ENCODE measurements around the gene ITIH2.
"Not testable (repeated sequence)": the region's sequence is repeated elsewhere in the genome, so short reads cannot be mapped to it uniquely, and the experiment has no call there.

ITIH2 gene, protein sequence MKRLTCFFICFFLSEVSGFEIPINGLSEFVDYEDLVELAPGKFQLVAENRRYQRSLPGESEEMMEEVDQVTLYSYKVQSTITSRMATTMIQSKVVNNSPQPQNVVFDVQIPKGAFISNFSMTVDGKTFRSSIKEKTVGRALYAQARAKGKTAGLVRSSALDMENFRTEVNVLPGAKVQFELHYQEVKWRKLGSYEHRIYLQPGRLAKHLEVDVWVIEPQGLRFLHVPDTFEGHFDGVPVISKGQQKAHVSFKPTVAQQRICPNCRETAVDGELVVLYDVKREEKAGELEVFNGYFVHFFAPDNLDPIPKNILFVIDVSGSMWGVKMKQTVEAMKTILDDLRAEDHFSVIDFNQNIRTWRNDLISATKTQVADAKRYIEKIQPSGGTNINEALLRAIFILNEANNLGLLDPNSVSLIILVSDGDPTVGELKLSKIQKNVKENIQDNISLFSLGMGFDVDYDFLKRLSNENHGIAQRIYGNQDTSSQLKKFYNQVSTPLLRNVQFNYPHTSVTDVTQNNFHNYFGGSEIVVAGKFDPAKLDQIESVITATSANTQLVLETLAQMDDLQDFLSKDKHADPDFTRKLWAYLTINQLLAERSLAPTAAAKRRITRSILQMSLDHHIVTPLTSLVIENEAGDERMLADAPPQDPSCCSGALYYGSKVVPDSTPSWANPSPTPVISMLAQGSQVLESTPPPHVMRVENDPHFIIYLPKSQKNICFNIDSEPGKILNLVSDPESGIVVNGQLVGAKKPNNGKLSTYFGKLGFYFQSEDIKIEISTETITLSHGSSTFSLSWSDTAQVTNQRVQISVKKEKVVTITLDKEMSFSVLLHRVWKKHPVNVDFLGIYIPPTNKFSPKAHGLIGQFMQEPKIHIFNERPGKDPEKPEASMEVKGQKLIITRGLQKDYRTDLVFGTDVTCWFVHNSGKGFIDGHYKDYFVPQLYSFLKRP

DNA sequence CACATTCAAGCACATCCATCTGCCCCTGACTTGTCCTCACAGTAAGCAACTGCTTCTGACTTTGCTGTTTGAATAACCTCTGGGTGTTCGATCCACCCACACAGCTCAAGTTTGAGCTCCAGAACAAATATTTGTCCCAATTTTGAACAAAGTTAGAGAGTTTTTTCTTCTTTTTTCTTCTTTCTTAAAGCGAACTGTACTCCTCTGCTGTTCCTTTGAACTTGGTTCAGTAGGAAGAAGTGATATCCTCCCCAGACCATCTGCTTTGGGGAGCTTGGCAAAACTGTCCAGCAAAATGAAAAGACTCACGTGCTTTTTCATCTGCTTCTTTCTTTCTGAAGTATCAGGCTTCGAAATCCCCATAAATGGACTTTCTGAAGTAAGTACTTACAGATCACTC is at the start of gene ITIH2:
Gene ITIH2, plus strand, starts transcription at position 177 of the 400 bp plus-strand sequence. Its CDS starts 119 bp downstream, at position 296.
- DNase-seq, result no peak

DNA sequence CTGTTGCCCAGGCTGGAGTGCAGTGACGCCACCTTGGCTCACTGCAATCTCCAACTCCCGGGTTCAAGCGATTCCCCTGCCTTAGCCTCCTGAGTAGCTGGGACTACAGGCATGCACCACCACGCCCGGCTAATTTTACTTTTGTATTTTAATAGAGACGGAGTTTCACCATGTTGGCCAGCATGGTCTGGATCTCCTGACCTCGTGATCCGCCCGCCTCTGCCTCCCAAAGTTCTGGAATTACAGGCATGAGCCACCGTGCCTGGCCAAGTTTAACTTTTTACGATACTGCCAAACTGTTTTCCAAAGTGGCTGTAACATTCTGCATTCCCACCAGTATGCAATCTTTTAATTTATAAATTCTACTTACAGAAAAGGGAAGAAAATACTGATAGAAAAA is 46.0 kb upstream of the ITIH2 start:
- DNase-seq, result not testable (repeated sequence)

DNA sequence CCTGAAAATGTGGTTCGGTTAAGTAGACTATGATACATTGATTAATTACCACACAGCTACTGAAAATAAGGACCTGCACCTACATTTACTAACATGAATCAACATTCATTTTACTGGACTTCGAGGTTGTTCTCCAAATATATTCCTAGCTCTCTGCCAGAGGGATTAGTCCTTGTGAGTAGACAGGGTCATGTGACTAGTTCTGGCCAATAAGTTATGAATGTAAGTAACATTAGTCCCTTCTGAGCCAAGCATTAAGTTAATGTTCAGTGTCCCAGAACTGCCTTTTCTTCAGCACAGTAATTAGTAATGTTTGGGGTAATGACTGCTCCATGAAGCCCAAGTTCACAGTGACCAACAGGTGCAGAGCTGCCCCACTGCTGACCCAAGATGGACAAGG is 45.6 kb upstream of the ITIH2 start:
- DNase-seq, result no peak

DNA sequence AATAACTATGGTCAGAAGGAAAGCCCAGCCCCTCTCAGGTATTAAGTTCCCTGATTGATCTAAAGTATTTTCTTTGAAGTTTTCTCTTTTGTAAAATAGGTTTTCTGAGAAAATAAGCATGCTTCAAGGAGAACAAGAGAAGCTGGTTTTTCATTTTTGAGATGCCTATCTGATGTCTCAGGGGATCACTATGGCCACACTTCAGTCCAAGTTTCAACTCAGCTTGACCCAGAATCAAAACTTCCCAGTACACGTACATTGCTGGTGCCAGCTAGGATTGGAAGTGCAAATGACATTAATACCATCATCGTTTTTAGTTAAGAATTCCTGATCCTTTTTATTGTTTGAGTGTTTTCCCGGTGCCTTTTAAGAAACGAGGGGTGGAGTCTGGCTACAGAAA is 43.6 kb upstream of the ITIH2 start:
- no peak for DNase-seq

DNA sequence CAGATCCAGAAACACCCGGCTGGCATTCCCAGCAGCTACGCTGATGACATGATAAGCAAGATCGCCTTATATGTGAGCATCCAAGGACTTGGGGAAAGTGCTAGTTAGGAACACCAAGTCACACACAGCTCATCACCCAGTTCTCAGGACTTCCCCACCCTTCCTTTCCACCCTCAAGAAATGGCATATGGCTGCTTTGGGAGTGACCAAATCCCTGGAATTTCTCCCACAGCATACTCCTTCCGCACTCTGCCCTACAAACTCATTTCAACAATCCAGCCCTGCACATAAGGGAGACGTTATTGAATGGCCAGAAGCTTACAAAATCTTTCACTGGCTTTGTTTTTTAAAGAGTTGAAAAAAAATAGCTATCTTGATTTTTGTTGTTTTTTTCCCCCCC is 40.6 kb upstream of the ITIH2 start:
- DNase-seq, result no peak

DNA sequence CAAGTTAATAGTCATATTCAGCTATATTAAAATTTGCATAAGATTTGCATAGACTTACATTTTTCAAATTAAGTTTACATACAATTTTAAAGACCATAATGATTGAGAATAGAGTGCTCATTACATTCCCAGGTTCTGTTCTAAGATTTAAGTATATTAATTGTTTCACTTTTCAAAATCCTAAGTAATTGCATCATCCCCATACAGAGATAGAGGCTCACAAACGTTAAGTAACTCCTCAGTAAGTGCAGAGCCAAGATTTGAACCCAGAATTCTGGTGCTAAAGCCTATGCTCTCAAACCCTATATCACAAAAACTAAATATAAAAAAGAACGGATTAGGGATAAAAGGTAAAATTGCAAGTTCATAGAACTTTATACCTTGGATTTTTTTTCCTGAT is 38.4 kb upstream of the ITIH2 start:
- no peak for DNase-seq

DNA sequence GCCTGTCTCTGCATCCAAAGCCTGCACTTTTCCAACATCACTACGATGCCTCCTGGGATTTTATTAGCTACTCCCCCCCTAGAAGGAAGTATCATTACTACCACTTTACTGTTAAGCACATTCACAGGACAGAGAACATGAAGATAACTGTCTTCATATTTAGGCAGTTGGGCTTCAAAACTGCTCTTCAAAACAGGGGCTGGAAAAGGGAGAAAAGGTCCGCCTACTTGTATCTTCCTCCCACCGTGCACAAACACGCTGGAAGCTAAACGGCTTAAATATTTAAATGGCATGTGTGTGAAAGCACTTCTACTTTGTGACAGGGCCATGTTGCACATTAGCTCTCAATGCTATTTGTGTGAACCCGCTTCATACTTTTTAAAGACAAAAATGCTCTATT is 37.3 kb upstream of the ITIH2 start:
- DNase-seq, result no peak

DNA sequence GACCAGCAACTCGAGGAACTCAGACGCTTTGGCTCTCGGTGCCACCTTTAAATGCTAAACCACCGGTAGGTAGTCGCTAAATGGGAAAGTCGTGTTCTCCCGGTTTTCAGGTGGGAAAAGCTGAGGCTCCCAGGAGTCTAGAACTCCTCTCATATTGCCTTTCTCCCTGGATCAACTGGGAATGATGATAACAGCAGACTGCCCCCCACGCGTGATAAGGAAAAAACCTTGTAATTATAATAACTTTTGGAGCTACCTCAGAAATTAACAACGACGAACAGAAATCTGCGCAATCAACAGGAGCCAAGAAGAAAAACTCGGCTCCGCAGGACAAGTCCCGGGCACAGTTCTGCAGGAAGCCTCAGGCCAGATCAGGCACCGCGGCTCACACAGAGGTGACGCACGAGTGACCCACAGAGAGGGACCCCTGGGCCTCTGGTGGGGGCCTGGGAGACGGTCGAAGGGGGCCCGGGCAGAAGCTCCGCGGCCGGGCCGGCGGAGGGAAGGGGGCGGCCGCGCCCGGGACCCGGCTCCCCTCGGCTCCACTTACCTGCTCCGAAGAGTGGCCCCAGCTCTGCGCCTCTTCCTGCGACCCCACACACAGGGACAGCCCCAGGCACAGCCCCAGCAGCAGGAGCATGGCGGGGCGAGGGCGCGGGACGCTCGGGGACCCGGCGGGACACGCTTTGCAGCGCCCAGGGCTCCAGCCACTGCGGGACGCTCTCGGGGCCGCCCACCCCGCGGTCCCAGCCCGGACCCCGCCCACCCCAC is 36.7 kb upstream of the ITIH2 start, which contains the start of gene ITIH5:
Gene ITIH5, minus strand, starts transcription at position 714 of the 771 bp plus-strand sequence. Its CDS starts 74 bp downstream, at position 640.
- DNase-seq, result no peak

DNA sequence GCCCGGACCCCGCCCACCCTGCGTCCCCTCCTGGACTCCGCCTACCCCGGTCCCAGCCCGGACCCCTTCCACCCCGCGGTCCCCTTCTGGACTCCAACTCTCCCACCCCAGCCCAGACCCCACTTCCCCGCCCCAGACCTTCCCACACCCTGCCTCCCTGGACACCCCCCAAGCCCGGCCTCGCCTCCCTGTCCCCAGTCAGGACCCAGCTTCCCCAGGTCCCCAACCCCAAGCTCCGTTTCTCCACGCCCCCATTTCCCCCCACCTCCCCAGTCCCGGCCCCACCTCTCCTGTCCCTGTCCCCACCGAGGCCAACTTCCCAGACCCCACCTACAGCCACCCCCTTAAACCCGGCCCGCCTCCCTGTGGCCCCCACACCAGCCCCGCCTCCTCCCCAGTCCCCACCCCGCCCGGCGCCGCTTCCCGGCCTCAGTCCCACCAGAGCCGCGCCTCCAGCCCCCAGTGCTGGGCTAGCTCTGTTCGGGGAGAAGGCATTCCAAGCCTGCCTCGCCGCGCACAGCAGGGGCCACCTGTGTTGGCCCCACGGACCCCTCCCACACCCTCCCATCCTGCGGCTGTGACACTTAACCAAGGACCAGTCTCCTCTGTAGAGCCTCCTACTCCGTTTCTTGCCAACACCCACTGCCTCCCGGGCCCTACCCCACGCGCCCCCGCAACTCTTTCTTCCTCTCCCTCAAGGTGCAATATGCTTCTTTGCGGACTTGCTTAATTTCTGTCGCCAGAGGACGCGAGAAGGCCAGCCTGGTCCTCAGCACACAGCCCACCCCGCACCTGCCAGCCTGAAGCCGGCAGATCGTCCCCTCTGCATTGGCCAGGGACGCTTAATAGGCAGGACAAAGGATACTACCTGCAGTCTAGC is 35.6 kb upstream of the ITIH2 start:
- no peak for DNase-seq

DNA sequence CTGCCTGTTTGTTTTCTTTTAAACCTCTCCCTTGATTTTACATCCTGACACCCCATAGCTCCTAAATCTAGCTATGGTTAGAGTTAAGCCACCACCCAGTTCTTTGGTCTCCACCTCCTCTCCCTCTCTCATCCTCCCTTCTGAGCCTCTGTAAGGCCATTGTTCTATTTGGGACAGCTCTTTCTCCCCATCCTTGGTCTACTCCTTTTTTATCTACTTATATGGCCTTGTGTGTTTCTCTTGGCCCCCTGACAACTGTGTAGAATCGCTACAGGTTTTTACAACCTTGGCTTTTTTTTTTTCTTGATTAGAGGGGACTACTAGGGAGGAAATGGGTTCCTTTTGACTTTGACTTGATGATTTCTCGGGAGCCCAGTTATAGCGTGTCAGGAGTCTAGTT is 33.0 kb upstream of the ITIH2 start:
- DNase-seq, result no peak

DNA sequence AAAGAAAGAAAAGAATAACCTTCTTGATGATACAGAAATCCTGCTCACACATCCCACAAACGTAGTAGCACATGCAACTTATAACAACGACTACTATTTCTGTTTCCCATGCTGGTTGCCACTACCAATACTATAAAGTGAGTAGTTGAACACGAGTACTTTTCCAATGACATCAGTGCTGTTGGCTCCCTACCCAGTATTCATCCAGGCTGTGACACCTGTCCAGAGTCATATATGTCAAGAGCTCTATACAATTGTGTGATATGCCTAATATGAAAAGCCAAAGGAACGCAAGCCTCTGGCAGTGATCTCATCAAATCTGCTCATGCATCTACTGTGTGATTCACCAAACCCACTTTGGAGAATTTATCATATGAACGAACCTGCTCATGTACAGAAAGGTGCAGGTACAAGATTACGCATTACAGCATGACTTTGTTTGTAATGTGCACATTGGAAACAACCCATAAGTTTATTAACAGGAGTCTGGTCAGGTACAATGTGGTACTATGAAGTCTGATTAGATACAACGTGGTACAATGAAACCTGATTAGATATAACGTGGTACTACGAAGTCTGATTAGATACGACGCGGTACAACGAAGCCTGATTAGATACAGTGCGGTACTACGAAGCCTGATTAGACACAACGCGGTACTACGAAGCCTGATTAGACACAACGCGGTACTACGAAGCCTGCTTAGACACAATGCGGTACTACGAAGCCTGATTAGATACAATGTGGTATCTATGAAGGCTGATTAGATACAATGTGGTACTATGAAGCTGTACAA is 30.6 kb upstream of the ITIH2 start:
- DNase-seq, result no peak

DNA sequence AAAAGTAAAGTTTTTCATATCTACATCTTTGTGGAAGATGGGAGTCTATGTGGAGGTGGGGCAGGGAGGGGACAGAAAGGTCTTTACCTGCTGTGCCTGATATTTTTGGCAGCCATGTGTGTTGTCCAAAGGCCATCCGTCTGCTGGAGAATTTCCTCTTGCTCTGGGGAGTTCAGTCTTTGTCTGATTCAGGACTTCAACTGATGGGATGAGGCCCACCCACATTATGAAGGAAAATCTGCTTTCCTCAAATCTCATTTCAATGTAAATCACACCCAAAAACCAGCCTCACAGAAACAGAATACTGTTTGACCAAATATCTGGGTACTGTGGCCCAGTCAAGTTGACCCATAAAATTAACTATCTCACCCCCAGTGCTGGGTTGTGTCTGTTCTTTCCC is 23.9 kb upstream of the ITIH2 start:
- no peak for DNase-seq

DNA sequence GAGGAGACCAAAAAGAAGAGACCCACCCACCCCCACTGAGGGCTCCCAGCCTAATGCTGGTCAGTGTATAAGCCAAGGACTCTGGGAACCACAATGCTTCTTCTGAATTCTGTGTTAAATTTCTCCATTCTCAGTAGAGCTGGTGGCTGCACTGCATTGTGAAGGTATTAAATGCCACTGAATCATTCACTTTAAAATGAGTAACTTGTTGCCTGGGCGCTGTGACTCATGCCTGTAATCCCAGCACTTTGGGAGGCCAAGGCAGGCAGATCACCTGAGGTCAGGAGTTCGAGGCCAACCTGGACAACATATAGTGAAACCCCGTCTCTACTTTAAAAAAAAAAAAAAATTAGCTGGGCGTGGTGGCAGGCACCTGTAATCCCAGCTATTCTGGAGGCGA is 23.0 kb upstream of the ITIH2 start:
- not testable (repeated sequence) for DNase-seq

DNA sequence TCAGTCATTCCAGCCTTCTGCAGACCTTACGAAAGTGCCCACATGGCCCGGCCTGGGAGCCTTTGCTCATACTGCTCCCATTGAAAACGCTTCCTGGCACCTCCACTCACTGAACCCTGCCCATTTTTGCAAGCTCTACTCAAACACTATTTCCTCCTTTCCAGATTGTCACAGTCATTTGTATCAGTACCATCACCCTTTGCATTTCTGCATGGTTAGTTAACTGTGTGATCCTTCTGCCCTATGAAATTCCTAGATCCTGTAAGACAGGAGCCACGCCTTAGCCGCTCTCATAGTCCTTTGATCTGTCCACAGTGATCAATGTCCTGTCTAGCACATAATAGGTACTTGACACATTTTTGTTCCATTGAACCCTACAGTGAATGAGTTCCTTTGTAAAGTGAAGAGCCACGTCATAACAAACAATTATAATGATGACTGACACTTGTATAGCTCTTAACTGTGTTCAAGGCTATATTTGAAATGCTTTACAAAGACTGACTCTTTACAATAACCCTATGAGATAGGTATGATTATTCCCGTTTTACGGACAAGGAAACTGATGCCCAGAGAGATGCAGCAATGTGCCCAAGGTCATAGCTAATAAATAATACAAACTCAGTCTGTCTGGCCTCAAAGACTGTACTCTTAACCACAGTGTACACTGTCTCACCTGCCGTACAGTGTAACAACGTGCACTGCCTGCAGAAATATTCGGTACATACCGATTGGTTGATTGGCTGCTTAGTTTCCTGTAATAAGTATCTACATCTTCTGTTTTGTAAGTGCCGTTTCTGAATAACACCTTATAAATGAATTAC is 16.6 kb upstream of the ITIH2 start:
- DNase-seq, result no peak

DNA sequence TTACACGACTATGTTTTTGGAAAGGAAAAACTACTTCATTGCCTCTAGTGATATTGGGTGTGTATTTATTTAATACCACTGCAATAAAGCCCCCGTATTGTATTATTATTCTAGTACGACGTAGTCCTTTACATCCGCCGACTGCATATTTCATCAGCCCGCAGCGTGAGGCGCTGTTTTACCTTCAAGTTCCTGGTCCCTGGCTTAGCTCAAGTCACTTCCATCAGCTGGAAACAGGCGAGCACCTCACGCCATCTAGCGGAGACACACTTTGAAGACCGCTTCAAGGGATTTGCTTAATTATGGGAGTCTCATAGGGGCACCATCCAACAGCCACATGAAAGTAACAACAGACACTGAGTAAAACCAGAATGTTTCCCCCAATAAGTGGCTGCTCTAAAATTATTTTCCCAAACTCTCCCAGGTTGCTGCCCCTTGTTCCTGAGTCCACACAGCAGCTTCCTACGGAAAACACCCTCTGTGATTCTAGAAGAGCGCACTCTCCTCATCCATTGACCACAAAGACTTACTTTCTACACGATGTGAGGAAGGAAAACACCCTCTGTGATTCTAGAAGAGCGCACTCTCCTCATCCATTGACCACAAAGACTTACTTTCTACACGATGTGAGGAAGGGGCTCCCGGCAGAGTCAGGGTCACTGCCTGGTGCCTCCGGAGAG is 15.7 kb upstream of the ITIH2 start:
- DNase-seq, result peak; percentile 5

DNA sequence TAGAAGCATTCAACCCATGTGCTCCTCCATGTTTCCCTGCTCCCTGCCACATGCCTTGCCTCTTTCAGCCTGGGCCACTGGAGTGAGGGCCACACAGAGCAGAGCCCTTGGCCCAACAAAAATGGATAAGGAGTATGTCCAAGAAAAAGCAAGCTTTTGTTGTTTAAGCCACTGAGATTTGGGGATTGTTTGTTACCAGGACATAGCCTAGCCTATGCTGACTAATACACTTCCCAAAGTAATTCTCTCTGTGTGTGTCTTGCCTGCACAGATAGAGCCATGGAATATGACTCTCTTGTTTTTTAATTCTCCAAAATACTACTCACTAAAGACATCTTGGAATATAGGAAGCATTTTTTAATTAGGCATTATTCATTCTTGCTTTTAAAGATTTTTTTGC is 13.5 kb upstream of the ITIH2 start:
- DNase-seq, result no peak

DNA sequence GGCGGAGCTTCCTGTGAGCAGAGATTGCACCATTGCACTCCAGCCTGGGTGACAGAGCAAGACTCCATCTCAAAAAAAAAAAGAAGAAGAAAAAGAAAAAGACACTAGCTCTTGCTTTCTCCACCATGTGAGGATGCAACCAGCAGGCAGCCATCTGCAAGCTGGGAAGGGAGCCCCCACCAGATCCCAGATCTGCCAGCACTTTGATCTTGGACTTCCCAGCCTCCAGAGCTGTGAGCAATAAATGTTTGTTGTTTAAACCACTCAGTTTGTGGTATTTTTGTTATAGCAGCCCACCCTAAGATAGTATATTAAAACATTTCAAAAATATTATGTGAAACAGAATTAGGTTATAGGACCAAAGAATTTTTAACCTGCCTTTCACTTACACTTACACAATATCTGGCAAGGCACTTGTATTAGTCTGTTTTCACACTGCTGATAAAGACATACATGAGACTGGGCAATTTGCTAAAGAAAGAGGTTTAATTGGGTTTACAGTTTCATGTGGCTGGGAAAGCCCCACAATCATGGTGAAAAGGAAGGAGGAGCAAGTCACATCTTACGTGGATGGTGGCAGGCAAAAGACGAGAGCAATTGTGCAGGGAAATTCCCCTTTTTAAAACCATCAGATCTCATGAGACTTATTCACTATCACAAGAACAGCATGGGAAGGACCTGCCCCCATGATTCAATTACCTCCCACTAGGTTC is 12.1 kb upstream of the ITIH2 start:
- not testable (repeated sequence) for DNase-seq

DNA sequence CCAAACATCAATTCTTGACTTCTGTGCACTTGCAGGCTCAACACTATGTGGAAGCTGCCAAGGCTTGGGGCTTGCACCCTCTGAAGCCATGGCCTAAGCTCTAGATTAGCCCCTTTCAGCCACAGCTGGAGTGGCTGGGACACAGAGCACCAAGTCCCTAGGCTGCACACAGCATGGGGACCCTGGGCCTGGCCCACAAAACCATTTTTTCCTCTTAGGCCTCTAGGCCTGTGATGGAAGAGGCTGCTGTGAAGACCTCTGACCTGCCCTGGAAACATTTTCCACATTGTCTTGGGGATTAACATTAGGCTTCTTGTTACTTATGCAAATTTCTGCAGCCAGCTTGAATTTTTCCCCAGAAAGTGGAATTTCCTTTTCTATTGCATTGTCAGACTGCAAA is 10.7 kb upstream of the ITIH2 start:
- DNase-seq, result not testable (repeated sequence)

DNA sequence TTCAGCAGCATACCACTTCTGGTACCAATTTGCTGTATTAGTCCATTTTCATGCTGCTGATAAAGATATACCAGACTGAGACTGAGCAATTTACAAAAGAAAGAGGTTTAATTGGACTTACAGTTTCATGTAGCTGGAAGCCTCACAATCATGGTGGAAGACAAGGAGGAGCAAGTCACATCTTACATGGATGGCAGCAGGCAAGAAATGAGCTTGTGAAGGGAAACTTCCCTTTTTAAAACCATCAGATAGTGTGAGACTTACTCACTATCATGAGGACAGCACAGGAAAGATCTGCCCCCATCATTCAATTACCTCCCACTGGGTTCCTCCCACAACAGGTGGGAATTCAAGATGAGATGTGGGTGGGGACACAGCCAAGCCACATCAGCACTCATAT is 9.9 kb upstream of the ITIH2 start:
- not testable (repeated sequence) for DNase-seq

All from T1000 (cell line).